Measurements from ENCODE around the gene OTOP2.

OTOP2 gene

DNA sequence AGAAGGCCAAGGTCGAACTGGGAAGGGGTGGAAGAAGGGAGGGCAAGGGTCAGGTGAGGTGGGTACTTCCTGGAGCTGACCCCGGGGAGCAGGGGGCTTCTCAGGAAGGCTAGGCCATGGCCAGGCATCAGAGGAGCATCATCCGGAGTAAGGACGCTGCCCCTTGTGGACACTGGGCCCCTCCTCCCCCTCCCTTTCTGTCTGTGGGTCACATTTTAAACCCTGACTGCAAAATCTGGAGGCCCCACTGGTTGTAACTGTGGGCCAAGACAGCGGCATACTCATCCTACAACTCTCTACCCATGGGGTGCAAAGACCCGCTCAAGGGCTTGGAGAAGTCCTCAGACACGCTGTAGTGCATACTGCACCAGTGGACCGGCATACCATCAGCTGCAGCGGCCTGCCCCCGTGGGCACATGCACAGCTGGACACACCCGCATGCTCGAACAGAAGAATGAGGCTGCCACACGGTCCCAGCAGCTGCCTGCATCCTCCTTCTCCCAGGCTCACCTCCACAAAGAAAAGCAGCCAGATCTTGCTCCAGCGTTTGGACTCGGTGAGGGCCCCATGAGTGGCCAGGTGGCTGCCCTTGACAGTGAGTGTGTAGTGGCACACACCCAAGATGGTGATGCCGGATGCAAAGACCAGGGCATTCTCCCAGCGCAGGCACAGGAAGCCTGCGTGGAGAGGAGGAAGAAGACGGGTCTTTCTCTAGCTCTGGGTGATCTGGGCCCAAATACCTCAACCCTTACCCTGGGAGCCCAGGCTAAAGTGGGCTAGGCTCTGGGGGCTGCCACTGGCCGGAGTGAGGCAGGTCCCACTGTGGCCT, 31.8 kb upstream of the OTOP2 start:
- H3K36me3 ChIP-seq (ENCODE audit: control insufficient read depth, insufficient read depth, low read length), result no peaks in the 10 kb centered on the region
- H3K4me1 ChIP-seq, result no peaks in the 10 kb centered on the region
- TF ChIP-seq, protein P1, sequence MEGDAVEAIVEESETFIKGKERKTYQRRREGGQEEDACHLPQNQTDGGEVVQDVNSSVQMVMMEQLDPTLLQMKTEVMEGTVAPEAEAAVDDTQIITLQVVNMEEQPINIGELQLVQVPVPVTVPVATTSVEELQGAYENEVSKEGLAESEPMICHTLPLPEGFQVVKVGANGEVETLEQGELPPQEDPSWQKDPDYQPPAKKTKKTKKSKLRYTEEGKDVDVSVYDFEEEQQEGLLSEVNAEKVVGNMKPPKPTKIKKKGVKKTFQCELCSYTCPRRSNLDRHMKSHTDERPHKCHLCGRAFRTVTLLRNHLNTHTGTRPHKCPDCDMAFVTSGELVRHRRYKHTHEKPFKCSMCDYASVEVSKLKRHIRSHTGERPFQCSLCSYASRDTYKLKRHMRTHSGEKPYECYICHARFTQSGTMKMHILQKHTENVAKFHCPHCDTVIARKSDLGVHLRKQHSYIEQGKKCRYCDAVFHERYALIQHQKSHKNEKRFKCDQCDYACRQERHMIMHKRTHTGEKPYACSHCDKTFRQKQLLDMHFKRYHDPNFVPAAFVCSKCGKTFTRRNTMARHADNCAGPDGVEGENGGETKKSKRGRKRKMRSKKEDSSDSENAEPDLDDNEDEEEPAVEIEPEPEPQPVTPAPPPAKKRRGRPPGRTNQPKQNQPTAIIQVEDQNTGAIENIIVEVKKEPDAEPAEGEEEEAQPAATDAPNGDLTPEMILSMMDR (IDR thresholded peaks at IDR 0.05), result no peak
- H3K27ac ChIP-seq, result no peak overlapping the region
- H3K4me3 ChIP-seq (ENCODE audit: low read depth, low read length), result no peak overlapping the region
- H3K27me3 ChIP-seq (ENCODE audit: control insufficient read depth, insufficient read depth, low read length), result no peaks in the 10 kb centered on the region
- H3K4me2 ChIP-seq (ENCODE audit: low read length), result no peak overlapping the region
- H3K9ac ChIP-seq, result no peak overlapping the region
- H3K9me3 ChIP-seq (ENCODE audit: control insufficient read depth, low read length), result no peaks in the 10 kb centered on the region
- no peak overlapping the region for H2AFZ ChIP-seq
- H3K79me2 ChIP-seq, result no peaks in the 10 kb centered on the region

DNA sequence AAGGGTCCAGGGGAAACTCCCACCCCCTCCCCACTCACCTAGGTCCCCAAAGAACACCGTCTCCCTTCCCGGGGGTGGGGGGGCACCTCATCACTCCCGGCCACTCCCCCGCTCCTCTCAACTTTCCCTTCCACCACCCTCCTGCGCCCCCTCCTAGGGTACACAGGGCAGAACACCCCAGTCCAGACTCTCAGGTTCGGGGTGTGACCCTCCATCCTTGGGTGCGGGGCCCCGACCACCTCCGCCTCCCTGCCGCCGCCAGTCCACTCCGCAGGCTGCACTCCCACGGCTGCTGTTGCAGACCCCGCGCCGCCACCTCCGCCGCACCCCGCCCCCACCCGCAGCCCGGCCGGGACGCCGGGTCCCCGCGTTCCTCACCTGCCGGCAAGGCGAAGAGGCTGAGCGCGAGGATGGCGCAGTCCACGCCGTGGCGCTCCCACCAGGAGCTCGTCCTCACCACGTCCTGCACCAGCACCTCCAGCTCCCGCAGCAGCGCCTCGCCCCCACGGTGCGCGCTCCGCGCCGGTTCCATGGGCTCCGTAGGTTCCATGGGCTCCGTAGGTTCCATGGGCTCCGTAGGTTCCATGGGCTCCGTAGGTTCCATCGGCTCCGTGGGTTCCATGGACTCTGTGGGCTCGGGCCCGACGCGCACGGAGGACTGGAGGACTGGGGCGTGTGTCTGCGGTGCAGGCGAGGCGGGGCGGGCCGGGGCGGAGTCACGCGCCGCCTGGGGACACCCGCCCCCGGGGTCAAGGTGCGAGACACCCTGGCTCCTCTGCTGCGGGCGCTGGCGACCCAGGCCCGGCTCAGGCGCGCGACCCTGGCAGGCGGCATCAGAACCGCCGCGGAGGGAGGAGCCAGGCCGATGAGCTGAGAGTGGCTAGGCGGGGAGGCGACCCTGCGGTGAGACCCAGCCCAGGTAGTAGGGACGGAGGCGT, 30.8 kb upstream of the OTOP2 start, which contains the start of gene FADS6:
FADS6 (minus strand) TSS at position 660 of the 938 bp plus-strand sequence; CDS start at position 622, 38 bp downstream.
- H3K9me3 ChIP-seq (ENCODE audit: control insufficient read depth, low read length), result no peaks in the 10 kb centered on the region
- peak within 1 kb of the TSS; percentile 82 for H2AFZ ChIP-seq
- H3K9ac ChIP-seq, result no peak within 1 kb of the TSS
- no peaks in the 10 kb centered on the region for H3K4me1 ChIP-seq
- H3K27me3 ChIP-seq (ENCODE audit: control insufficient read depth, insufficient read depth, low read length), result no peaks in the 10 kb centered on the region
- peak within 1 kb of the TSS; percentile 39 for H3K4me3 ChIP-seq (ENCODE audit: low read depth, low read length)
- no peaks in the 10 kb centered on the region for H3K79me2 ChIP-seq
- H3K4me2 ChIP-seq (ENCODE audit: low read length), result peak within 1 kb of the TSS; percentile 52
- TF ChIP-seq, protein P1 (IDR thresholded peaks at IDR 0.05), result no peak
- no peaks in the 10 kb centered on the region for H3K36me3 ChIP-seq (ENCODE audit: control insufficient read depth, insufficient read depth, low read length)
- no peak within 1 kb of the TSS for H3K27ac ChIP-seq

DNA sequence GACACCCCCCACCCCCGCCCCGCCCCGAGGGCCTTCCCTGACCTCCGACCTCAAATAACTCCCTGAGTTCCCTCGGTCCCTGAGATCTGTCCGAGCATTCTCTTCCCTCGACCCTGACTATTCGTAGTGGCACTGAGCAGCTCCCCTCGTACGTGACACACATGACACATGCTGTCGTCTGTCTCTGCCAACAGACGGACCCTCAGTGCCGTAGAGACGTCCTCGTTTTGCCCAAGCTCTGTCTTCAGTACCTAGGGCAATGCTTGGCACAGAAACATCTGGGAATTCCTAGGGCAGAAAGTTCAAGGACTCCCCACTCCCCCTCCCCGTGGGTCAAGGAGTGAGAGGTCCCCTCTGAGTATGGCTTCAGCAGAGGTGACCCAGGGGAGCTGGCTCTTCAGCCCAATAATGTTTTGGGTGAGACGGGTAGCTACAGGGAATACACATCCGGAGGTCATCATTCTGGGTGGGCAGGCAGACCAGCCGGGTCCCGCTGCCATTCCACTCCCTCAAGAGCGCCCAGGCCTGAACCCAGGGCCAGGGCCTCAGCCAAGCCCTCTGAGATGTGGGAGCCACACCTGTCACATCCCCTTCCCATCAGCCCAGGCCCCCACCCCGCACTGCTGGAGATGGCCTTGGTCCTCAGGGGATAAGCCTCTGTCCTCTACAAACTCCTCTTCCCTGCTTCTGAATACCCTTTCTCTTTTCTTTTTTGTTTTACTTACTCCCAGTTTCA, 30.0 kb upstream of the OTOP2 start:
- H3K4me1 ChIP-seq, result no peaks in the 10 kb centered on the region
- no peak overlapping the region for H3K4me2 ChIP-seq (ENCODE audit: low read length)
- TF ChIP-seq, protein P1 (IDR thresholded peaks at IDR 0.05), result no peak
- no peak overlapping the region for H3K27ac ChIP-seq
- no peaks in the 10 kb centered on the region for H3K9me3 ChIP-seq (ENCODE audit: control insufficient read depth, low read length)
- no peaks in the 10 kb centered on the region for H3K27me3 ChIP-seq (ENCODE audit: control insufficient read depth, insufficient read depth, low read length)
- no peak overlapping the region for H3K9ac ChIP-seq
- no peaks in the 10 kb centered on the region for H3K79me2 ChIP-seq
- no peak overlapping the region for H2AFZ ChIP-seq
- no peak overlapping the region for H3K4me3 ChIP-seq (ENCODE audit: low read depth, low read length)
- H3K36me3 ChIP-seq (ENCODE audit: control insufficient read depth, insufficient read depth, low read length), result no peaks in the 10 kb centered on the region

DNA sequence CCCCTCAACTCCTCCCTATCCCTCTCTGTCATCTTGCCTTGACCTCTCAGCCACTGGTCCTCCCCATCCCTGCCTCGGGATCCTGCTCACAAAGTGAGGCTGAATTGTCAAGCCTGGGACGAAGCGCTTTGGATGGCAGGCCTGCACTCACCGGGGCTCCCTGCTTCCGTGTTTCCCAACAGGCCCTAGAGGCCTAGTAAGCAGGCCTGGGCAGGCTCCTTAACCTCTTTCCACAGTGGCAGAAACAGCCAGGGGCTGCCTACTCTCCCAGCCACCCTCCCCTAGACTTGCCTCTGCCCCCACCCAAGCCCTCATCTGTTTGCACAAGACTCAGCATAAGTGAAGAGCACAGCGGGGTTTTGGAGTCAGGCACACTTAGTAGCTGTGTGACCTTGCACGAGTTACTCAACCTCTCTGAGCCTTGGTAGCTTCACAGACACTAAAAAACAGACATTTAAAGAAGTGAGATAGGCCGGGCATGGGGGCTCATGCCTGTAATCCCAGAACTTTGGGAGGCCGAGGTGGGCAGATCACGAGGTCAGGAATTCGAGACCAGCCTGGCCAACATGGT, 25.6 kb upstream of the OTOP2 start:
- Histone ChIP-seq H2AFZ (no peak overlapping the region), H3K79me2 (no peaks in the 10 kb centered on the region), H3K9ac (no peak overlapping the region), H3K27me3 (ENCODE audit: control insufficient read depth, insufficient read depth, low read length) (no peaks in the 10 kb centered on the region), H3K9me3 (ENCODE audit: control insufficient read depth, low read length) (no peaks in the 10 kb centered on the region), H3K4me2 (ENCODE audit: low read length) (no peak overlapping the region), H3K27ac (no peak overlapping the region), H3K4me1 (no peaks in the 10 kb centered on the region), H3K36me3 (ENCODE audit: control insufficient read depth, insufficient read depth, low read length) (no peaks in the 10 kb centered on the region), H3K4me3 (ENCODE audit: low read depth, low read length) (no peak overlapping the region)
- TF ChIP-seq, protein P1 (IDR thresholded peaks at IDR 0.05), result no peak
